ENCODE measurements around the gene DTHD1. TPM values are rescaled to one million over a fixed set of nuclear protein-coding genes. Genes with fewer than 3 reads are reported as not detected.

DTHD1 gene
- total RNA-seq = not detected in 2 replicates

DNA sequence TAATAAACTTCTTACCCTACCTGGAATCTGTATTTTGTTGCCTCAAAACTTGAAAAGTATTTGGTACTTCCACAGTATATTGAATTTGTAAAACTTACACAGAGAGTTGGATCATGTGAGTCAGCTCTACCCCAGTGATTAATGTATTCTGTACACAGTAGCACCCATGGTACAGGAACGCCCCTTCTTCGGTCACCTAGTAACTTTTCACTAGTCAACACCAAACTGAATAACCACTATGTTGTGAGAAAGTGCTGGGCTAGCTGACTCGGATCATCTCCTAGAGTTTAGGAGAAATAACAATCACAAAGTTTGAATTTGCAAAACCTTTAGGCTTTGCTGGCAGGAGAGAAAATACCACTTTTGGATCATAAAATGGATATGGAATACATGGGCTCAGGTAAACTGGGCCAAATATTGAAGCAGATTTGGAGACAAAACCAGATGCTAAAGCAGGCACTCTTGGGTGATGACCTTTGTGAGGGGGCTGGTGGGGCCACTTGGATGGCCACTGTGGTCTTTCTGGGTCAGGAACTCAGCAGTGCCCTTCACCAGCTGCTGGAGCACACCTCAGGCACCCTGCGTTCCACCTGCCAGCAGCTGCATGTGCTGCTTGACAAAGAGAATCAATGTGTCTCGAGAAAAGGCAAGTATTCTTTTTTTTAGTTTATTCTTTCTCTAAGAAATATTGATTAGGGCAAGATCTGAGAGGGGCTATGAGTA is at the start of gene DTHD1:
Gene DTHD1 (plus strand): TSS at position 233 of the 723 bp plus-strand sequence. CDS start 143 bp downstream, at position 376.

DNA sequence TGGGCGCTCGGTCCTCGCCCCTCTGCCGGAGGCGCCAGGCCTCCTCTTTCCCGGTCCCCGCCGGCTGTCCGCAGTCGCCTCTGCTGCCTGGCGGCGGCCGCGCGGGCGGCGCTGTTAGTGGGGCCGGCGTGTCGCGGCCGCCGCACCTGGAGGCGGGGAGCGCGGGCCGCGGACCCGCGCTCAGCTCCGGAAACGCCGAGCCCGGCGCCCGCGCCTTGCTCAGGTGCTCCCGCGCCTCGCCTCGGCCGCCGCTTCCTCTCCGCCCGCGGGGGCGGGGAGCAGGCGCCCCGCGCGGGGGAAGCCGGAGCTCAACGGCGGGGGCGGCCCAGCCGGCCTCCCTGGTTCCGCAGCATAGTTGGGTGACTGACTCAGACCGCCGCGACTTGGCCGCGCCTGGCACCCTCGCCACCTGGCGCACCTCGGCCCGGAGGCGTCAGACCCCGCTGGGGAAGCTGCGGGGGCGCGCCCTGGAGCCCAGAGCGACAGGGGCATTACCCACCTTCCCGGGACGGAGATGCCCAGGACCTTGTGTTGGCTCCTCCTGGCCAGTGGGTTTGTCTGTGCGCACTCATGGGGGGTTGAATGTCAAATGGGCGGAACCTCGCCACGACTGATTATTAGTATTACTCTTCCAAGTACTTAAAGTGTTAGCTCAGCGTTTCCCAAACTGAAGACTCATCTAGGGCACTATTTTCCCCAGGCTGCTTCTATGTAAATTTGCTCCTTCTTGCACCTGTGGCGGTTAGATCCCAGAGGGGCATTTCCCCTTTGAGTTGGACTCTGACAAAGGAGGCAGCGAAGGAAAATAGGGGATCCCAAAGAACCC is 36.9 kb upstream of the DTHD1 start, which contains the start of gene ARAP2:
Gene ARAP2 (minus strand): TSS at position 258 of the 826 bp plus-strand sequence. CDS start 15,028 bp downstream, outside the sequence.

Other genes starting within 250 kb of the DTHD1 start
- gene ARAP2, start 37.1 kb upstream of the DTHD1 start, total RNA-seq = 0.93 and 2.1 TPM in 2 replicates

All from thoracic aorta endothelial cell (primary cell).